ENCODE data around the gene SMC4. TPM values are rescaled to one million over a fixed set of nuclear protein-coding genes. Genes with fewer than 3 reads are reported as not detected.

Gene SMC4
- total and polyA plus RNA-seq, 3 donors from 2014 or later: 19.5 to 124 (median 111) TPM

- Histone ChIP-seq H3K36me3 (ENCODE audit: low read depth, missing control alignments) (no peaks in the 10 kb centered on the region), H3K4me1 (no peaks in the 10 kb centered on the region), H3K27me3 (no peaks in the 10 kb centered on the region), H3K9me3 (no peaks in the 10 kb centered on the region), H3K4me3 (no peak overlapping the region), H3K27ac (no peak overlapping the region)
- intact Hi-C loops (cut with DNase I; ENCODE audit: low total_unique reads): no loop called here
- WGBS, 2 donors: 86 to 90% methylated on average over 9 of the region's 9 CpGs
- TF ChIP-seq POLR2A (IDR thresholded peaks at IDR 0.05): no peak
- no peak for TF ChIP-seq CTCF (IDR thresholded peaks at IDR 0.05)
- no peak for DNase-seq
Observed at GRCh38 chr3:160459450-160459970, 60.1 kb downstream of the SMC4 start.

GRCh38 chr3:160460033-160460432 lies 60.6 kb downstream of the SMC4 start:
- intact Hi-C loops (cut with DNase I; ENCODE audit: low total_unique reads): no loop called here
- WGBS, 2 donors: 92 to 100% methylated on average over 1 of the region's 3 CpGs
- Histone ChIP-seq H3K4me3 (no peak overlapping the region), H3K4me1 (no peaks in the 10 kb centered on the region), H3K27me3 (no peaks in the 10 kb centered on the region), H3K27ac (no peak overlapping the region), H3K9me3 (no peaks in the 10 kb centered on the region), H3K36me3 (ENCODE audit: low read depth, missing control alignments) (no peaks in the 10 kb centered on the region)
- TF ChIP-seq POLR2A (IDR thresholded peaks at IDR 0.05) (no peak), CTCF (IDR thresholded peaks at IDR 0.05) (no peak)
- no peak for DNase-seq

- Histone ChIP-seq H3K4me1 (no peaks in the 10 kb centered on the region), H3K27me3 (no peaks in the 10 kb centered on the region), H3K4me3 (no peak overlapping the region), H3K27ac (no peak overlapping the region), H3K9me3 (no peaks in the 10 kb centered on the region), H3K36me3 (ENCODE audit: low read depth, missing control alignments) (no peaks in the 10 kb centered on the region)
- DNase-seq: no peak
- TF ChIP-seq CTCF (IDR thresholded peaks at IDR 0.05) (no peak), POLR2A (IDR thresholded peaks at IDR 0.05) (no peak)
- WGBS, 2 donors: 96 to 97% methylated on average over 2 of the region's 2 CpGs
- intact Hi-C loops (cut with DNase I; ENCODE audit: low total_unique reads): no loop called here
Observed at GRCh38 chr3:160464321-160464720, 64.9 kb downstream of the SMC4 start.

- Histone ChIP-seq H3K36me3 (ENCODE audit: low read depth, missing control alignments) (no peaks in the 10 kb centered on the region), H3K9me3 (no peaks in the 10 kb centered on the region), H3K27ac (no peak overlapping the region), H3K4me3 (no peak overlapping the region), H3K4me1 (no peaks in the 10 kb centered on the region), H3K27me3 (no peaks in the 10 kb centered on the region)
- intact Hi-C loops (cut with DNase I; ENCODE audit: low total_unique reads): no loop called here
- DNase-seq: no peak
- 62 to 90% methylated on average over 1 of the region's 1 CpG for WGBS, 2 donors
- TF ChIP-seq CTCF (IDR thresholded peaks at IDR 0.05) (no peak), POLR2A (IDR thresholded peaks at IDR 0.05) (no peak)
Observed at GRCh38 chr3:160464971-160465370, 65.5 kb downstream of the SMC4 start.

GRCh38 chr3:160470181-160470580 lies 70.7 kb downstream of the SMC4 start:
- DNase-seq: no peak
- Histone ChIP-seq H3K9me3 (no peaks in the 10 kb centered on the region), H3K27ac (no peak overlapping the region), H3K4me1 (no peaks in the 10 kb centered on the region), H3K36me3 (ENCODE audit: low read depth, missing control alignments) (no peaks in the 10 kb centered on the region), H3K4me3 (no peak overlapping the region), H3K27me3 (no peaks in the 10 kb centered on the region)
- WGBS, 2 donors: 82 to 91% methylated on average over 2 to 5 of the region's 5 CpGs
- no peak for TF ChIP-seq CTCF (IDR thresholded peaks at IDR 0.05)
- TF ChIP-seq POLR2A (IDR thresholded peaks at IDR 0.05): no peak
- intact Hi-C loops (cut with DNase I; ENCODE audit: low total_unique reads): no loop called here

All from testis (tissue), 3 donors.